Measurements from ENCODE around the gene ATG4D.

GRCh38 chr19:10521461-10522171 is 22.1 kb upstream of the ATG4D start:
- TF ChIP-seq CTCF (IDR thresholded peaks at IDR 0.05) (no peak), ZFX (IDR thresholded peaks at IDR 0.05; ENCODE audit: borderline replicate concordance) (no peak)
